ENCODE results near the gene DNAH17.

GRCh38 chr17:78416791-78417530, 160.2 kb downstream of the DNAH17 start:
- TF ChIP-seq CTCF (IDR thresholded peaks at IDR 0.05) (no peak), ZFX (IDR thresholded peaks at IDR 0.05; ENCODE audit: borderline replicate concordance) (no peak)

Measured in 22Rv1 (cell line).